ENCODE results near the gene MTCL3.

DNA sequence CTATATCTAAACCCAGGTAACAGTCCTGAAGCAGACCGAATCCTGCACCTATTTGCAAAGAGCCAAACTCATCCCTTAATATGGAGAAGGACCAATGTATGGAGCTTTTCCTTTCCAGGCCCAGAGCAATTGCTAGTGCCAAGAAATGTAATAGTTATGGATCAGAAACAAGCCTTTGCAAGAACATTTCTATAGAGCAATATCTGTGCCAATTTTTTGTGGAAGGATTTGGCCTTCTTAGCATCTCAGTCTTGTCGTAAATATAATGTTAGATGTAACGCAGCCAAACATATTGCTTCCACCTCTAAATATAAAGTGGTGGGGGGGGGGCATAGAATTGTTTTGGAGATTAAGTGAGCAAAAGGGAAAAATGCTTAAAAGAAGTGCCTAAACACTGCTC lies 62.7 kb downstream of the MTCL3 start:
- TF ChIP-seq, protein P1, sequence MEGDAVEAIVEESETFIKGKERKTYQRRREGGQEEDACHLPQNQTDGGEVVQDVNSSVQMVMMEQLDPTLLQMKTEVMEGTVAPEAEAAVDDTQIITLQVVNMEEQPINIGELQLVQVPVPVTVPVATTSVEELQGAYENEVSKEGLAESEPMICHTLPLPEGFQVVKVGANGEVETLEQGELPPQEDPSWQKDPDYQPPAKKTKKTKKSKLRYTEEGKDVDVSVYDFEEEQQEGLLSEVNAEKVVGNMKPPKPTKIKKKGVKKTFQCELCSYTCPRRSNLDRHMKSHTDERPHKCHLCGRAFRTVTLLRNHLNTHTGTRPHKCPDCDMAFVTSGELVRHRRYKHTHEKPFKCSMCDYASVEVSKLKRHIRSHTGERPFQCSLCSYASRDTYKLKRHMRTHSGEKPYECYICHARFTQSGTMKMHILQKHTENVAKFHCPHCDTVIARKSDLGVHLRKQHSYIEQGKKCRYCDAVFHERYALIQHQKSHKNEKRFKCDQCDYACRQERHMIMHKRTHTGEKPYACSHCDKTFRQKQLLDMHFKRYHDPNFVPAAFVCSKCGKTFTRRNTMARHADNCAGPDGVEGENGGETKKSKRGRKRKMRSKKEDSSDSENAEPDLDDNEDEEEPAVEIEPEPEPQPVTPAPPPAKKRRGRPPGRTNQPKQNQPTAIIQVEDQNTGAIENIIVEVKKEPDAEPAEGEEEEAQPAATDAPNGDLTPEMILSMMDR (IDR thresholded peaks at IDR 0.05; ENCODE audit: low read depth, low read length, poor library complexity, severe bottlenecking): no peak
- no peak for TF ChIP-seq EZH2phosphoT487 (IDR thresholded peaks at IDR 0.05; ENCODE audit: borderline replicate concordance, low read length)

Data from DOHH2 (cell line).